Measurements from ENCODE around the gene ASTL.

The ASTL gene

GRCh38 chr2:96090196-96090926, 47.9 kb downstream of the ASTL start:
- no peak overlapping the region for H3K27ac ChIP-seq (replicated peaks)
- TF ChIP-seq GABPA (IDR thresholded peaks at IDR 0.05; ENCODE audit: low read depth) (no peak), POLR2AphosphoS5 (IDR thresholded peaks at IDR 0.05; ENCODE audit: low read depth) (no peak), SPI1 (IDR thresholded peaks at IDR 0.05; ENCODE audit: borderline replicate concordance, low read depth) (no peak), CTCF (IDR thresholded peaks at IDR 0.05; ENCODE audit: insufficient read depth, low read length) (no peak), REST (IDR thresholded peaks at IDR 0.05; ENCODE audit: insufficient replicate concordance, low read depth) (no peak)
- H3K4me3 ChIP-seq (replicated peaks; ENCODE audit: insufficient read depth, low read length), result no peak overlapping the region
- DNase-seq (ENCODE audit: low read depth in 1 of 2, low spot score in 1 of 2), result no peak
- no peaks in the 10 kb centered on the region for H3K27me3 ChIP-seq (ENCODE audit: insufficient read depth, poor library complexity, severe bottlenecking)

- H3K27ac ChIP-seq (replicated peaks), result no peak overlapping the region
- DNase-seq (ENCODE audit: low read depth in 1 of 2, low spot score in 1 of 2), result no peak
- TF ChIP-seq CTCF (IDR thresholded peaks at IDR 0.05; ENCODE audit: insufficient read depth, low read length) (no peak), POLR2AphosphoS5 (IDR thresholded peaks at IDR 0.05; ENCODE audit: low read depth) (no peak), REST (IDR thresholded peaks at IDR 0.05; ENCODE audit: insufficient replicate concordance, low read depth) (no peak), GABPA (IDR thresholded peaks at IDR 0.05; ENCODE audit: low read depth) (no peak), SPI1 (IDR thresholded peaks at IDR 0.05; ENCODE audit: borderline replicate concordance, low read depth) (no peak)
- no peaks in the 10 kb centered on the region for H3K27me3 ChIP-seq (ENCODE audit: insufficient read depth, poor library complexity, severe bottlenecking)
- H3K4me3 ChIP-seq (replicated peaks; ENCODE audit: insufficient read depth, low read length), result no peak overlapping the region
Measured at GRCh38 chr2:96089356-96090195, 48.7 kb downstream of the ASTL start.

- Histone ChIP-seq H3K4me3 (replicated peaks; ENCODE audit: insufficient read depth, low read length) (no peak overlapping the region), H3K27ac (replicated peaks) (no peak overlapping the region), H3K27me3 (ENCODE audit: insufficient read depth, poor library complexity, severe bottlenecking) (no peaks in the 10 kb centered on the region)
- no peak for DNase-seq (ENCODE audit: low read depth in 1 of 2, low spot score in 1 of 2)
- TF ChIP-seq REST (IDR thresholded peaks at IDR 0.05; ENCODE audit: insufficient replicate concordance, low read depth) (no peak), SPI1 (IDR thresholded peaks at IDR 0.05; ENCODE audit: borderline replicate concordance, low read depth) (no peak), GABPA (IDR thresholded peaks at IDR 0.05; ENCODE audit: low read depth) (no peak), CTCF (IDR thresholded peaks at IDR 0.05; ENCODE audit: insufficient read depth, low read length) (no peak), POLR2AphosphoS5 (IDR thresholded peaks at IDR 0.05; ENCODE audit: low read depth) (no peak)
Measured at GRCh38 chr2:96088340-96089335, 49.7 kb downstream of the ASTL start.

Data from HL-60 (cell line).